H1 (cell line): ENCODE measurements around the gene ASH1L.

Source experiments
- EGR1 ChIP-seq: IDR thresholded peaks from 2 replicates; pipeline ENCODE4 v1.6.1; 2011; ENCODE audit warnings: low read depth, low read length, borderline replicate concordance
- POLR2AphosphoS5 ChIP-seq: IDR thresholded peaks from 2 replicates; pipeline ENCODE4 v1.6.1; 2011; ENCODE audit warnings: low read depth, low read length

GRCh38 chr1:155360051-155360450, 202.6 kb downstream of the ASH1L start:
- TF ChIP-seq EGR1 (no peak), POLR2AphosphoS5 (no peak)
